ENCODE data around the gene MFNG.

GRCh38 chr22:37510091-37510490 is 23.9 kb upstream of the MFNG start:
- TF ChIP-seq CTCF (conservative IDR thresholded peaks at IDR 0.05; ENCODE audit: low read length) (no peak), EZH2phosphoT487 (IDR thresholded peaks at IDR 0.05; ENCODE audit: borderline replicate concordance, low read depth, low read length) (no peak)
